Measurements from ENCODE around the gene ZNF512B. TPM values are rescaled to one million over a fixed set of nuclear protein-coding genes. Genes with fewer than 3 reads are reported as not detected.
"Not testable (repeated sequence)": the region's sequence is repeated elsewhere in the genome, so short reads cannot be mapped to it uniquely, and the experiment has no call there.

The ZNF512B gene, protein sequence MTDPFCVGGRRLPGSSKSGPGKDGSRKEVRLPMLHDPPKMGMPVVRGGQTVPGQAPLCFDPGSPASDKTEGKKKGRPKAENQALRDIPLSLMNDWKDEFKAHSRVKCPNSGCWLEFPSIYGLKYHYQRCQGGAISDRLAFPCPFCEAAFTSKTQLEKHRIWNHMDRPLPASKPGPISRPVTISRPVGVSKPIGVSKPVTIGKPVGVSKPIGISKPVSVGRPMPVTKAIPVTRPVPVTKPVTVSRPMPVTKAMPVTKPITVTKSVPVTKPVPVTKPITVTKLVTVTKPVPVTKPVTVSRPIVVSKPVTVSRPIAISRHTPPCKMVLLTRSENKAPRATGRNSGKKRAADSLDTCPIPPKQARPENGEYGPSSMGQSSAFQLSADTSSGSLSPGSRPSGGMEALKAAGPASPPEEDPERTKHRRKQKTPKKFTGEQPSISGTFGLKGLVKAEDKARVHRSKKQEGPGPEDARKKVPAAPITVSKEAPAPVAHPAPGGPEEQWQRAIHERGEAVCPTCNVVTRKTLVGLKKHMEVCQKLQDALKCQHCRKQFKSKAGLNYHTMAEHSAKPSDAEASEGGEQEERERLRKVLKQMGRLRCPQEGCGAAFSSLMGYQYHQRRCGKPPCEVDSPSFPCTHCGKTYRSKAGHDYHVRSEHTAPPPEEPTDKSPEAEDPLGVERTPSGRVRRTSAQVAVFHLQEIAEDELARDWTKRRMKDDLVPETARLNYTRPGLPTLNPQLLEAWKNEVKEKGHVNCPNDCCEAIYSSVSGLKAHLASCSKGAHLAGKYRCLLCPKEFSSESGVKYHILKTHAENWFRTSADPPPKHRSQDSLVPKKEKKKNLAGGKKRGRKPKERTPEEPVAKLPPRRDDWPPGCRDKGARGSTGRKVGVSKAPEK
- total RNA-seq, result 10 to 100 TPM; 19.8 to 21.0 (median 20.2) TPM

DNA sequence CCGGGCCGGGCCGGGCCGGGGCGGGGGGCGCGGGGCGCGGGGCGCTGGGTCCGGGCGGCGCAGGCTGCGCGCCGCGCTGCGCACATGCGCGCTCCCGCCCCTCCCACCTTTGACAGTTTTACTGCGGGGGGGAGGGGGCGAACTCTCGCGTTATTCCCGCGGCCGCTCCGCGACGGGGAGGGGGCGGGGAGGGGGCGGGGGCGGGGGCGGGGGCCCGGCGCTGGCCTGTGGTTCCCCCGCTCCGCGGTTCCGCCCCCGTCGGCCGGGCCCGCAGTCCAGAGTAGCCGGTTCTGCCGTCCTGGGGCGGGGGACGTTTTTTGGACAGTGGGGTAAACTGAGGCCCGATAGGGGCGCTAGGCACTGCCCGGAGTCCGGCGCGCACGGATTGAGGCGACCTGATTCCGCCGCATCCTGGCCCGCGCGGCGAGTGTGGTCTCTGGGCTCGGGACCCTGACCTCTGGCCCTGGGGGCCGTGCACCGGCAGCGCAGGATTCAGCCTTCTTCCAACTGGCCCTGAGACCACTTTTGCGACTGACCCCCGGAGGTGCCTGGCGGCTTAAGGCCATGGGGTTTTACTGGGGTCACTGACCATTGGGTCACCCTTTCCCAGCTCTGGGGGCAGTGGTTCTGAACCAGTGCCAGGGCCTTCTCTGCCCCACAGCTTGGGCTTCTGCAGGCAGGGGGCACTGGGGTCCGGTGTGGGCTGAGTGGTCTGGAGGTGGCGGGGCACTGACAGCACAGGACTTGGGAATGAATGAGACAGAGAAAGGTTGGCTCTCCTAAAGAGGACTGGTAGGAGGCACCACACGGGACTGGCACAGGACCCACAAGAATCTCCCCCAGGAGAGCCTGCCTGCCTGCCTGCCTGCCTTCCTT is at the start of gene ZNF512B:
TSS of gene ZNF512B (minus strand) at position 93 of the 876 bp plus-strand sequence. CDS start 1,980 bp downstream, outside the sequence.
- Mint-ChIP-seq H3K27me3 (ENCODE audit: low read depth) (no peaks in the 10 kb centered on the region), H3K36me3 (ENCODE audit: insufficient read depth) (peaks cover 6% of the 10 kb centered on the region), H3K4me1 (ENCODE audit: low read depth) (peaks cover 21% of the 10 kb centered on the region), H3K9me3 (no peaks in the 10 kb centered on the region), H3K4me3 (peak within 1 kb of the TSS; percentile 83)
- DNase-seq (peak; percentile 59), ATAC-seq (peak; percentile 60)

DNA sequence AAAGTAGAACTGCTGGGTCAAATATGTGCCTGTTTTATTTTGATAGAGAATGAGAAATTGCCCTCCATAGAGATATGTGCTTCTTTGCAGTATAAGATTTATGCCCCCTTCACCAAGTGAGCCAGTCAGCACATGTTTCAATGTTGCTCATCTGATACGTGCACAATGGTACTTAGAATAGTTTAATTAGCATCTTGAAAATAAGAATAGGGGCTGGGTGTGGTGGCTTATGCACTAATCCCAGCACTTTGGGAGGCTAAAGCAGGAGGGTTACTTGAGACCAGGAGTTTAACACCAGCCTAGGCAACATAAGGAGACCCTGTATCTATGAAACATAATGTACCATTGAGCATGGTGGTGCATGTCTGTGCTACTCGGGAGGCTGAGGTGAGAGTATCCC is 45.9 kb upstream of the ZNF512B start:
- Mint-ChIP-seq H3K4me3 (no peak overlapping the region), H3K27me3 (ENCODE audit: low read depth) (no peaks in the 10 kb centered on the region), H3K9me3 (no peaks in the 10 kb centered on the region), H3K4me1 (ENCODE audit: low read depth) (peaks cover 35% of the 10 kb centered on the region), H3K36me3 (ENCODE audit: insufficient read depth) (peaks cover 54% of the 10 kb centered on the region)
- DNase-seq (no peak), ATAC-seq (no peak)

DNA sequence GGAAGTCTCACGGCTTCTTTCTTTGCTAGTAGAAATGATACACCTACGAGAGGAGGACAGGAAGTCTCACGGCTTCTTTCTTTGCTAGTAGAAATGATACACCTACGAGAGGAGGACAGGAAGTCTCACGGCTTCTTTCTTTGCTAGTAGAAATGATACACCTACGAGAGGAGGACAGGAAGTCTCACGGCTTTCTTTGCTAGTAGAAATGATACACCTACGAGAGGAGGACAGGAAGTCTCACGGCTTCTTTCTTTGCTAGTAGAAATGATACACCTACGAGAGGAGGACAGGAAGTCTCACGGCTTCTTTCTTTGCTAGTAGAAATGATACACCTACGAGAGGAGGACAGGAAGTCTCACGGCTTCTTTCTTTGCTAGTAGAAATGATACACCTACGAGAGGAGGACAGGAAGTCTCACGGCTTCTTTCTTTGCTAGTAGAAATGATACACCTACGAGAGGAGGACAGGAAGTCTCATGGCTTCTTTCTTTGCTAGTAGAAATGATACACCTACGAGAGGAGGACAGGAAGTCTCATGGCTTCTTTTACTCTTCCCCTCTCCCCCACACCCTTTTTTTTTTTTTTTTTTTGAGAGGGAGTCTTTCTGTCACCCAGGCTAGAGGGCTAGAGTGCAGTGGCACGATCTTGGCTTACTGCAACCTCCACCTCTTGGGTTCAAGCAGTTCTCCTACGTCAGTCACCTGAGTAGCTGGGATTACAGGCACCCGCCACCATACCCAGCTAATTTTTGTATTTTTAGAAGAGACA is 42.8 kb upstream of the ZNF512B start:
- not testable (repeated sequence) for ATAC-seq; H3K9me3 Mint-ChIP-seq; H3K27me3 Mint-ChIP-seq (ENCODE audit: low read depth); DNase-seq
- Mint-ChIP-seq H3K4me1 (ENCODE audit: low read depth) (peaks cover 54% of the 10 kb centered on the region), H3K36me3 (ENCODE audit: insufficient read depth) (peaks cover 58% of the 10 kb centered on the region), H3K4me3 (peak overlapping the region; percentile 54)

DNA sequence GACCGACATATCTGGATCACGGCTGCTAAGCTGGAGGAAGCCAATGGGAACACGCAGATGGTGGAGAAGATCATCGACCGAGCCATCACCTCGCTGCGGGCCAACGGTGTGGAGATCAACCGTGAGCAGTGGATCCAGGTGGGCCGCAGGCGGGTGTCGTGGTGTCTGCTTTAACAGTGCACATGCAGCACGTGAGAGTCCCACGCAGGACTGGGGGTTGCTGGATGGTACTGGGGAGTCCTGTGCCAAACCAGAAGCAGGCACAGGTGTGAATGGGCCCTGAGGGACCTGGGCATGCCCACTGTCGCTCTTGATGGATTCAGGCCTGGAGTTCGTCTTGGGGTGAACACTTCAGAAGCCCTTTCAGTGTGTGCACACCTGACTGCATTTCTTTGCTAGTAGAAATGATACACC is 41.6 kb upstream of the ZNF512B start:
- no peaks in the 10 kb centered on the region for H3K9me3 Mint-ChIP-seq
- ATAC-seq, result peak in 1 of 2 donors; percentile 23
- H3K36me3 Mint-ChIP-seq (ENCODE audit: insufficient read depth), result peaks cover 56% of the 10 kb centered on the region
- no peaks in the 10 kb centered on the region for H3K27me3 Mint-ChIP-seq (ENCODE audit: low read depth)
- H3K4me1 Mint-ChIP-seq (ENCODE audit: low read depth), result peaks cover 54% of the 10 kb centered on the region
- peak overlapping the region; percentile 8 for H3K4me3 Mint-ChIP-seq
- DNase-seq, result no peak

DNA sequence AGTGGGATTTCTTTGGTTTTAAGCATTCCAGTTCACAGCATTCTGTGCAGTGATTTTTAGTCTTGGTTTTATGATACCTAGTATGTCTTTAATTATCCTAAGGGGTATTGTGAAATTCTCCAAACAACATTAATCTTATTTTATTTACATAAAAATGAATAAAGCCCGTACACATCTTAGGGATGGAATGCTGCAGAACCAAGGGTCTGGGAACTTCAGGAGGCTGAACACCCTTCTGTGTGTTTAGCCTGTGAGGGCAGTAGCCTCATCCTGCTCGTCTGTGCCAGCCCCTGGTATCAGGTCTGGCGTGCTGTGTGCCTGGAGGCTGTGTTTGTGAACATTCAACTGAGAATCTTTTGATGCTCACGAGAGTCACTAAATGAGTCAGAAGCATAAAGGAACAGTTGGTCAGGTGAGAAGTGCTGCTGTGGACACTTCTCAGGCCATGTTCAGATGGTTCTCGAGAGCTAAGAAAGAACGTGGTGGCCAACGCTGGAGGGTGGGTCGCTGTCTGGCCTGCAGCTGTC is 41.0 kb upstream of the ZNF512B start:
- Mint-ChIP-seq H3K9me3 (no peaks in the 10 kb centered on the region), H3K4me3 (no peak overlapping the region), H3K4me1 (ENCODE audit: low read depth) (peaks cover 54% of the 10 kb centered on the region), H3K27me3 (ENCODE audit: low read depth) (no peaks in the 10 kb centered on the region), H3K36me3 (ENCODE audit: insufficient read depth) (peaks cover 55% of the 10 kb centered on the region)
- ATAC-seq, result peak in 1 of 2 donors; percentile 38
- DNase-seq, result no peak

DNA sequence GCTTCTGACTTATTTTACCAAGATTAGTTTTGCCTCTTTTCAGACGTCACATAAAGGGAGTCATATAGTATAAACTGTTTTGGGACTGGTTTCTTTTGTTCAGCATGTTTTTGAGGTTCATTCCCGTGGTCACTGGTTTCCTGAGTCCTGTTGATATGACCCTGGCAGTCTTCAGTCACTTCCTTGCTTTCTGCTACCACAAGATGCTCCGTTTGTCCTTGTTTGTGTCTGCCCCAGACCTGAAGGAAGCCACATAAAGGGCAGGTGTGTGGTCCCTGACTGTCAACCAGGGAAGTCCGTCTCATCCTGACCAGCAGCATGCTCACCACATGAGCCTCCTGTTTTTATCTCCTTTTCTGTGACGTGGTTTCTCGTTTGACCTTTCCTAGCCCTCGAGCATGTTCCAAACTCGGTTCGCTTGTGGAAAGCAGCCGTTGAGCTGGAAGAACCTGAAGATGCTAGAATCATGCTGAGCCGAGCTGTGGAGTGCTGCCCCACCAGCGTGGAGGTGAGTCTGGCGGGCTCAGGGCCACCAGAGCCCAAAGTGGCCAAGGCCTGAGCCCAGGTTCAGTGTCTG is 40.2 kb upstream of the ZNF512B start:
- no peaks in the 10 kb centered on the region for H3K27me3 Mint-ChIP-seq (ENCODE audit: low read depth)

DNA sequence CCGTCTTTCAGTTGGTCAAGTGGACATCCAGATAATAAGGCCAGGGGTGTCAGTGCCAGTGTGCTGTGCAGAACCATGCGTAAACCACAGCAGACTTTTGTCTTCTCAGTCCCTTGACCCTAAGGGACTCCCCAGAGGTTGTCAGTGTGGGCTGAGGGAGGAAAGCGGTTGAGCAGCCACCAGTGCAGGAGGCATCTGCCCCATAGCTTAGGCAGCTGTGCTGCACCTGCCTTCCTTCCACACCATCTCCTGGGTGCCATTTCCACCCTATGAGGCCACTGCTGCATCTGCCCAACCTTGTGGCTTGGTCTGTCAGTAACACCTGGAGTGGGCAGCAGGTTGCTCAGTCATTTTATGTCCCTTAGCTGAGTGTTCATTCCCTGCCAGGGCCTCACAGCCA is 37.2 kb upstream of the ZNF512B start:
- H3K4me3 Mint-ChIP-seq, result no peak overlapping the region
- no peaks in the 10 kb centered on the region for H3K9me3 Mint-ChIP-seq
- ATAC-seq (no peak), DNase-seq (no peak)
- no peaks in the 10 kb centered on the region for H3K27me3 Mint-ChIP-seq (ENCODE audit: low read depth)
- peaks cover 43% of the 10 kb centered on the region for H3K36me3 Mint-ChIP-seq (ENCODE audit: insufficient read depth)
- peaks cover 53% of the 10 kb centered on the region for H3K4me1 Mint-ChIP-seq (ENCODE audit: low read depth)

More for the DNA sequence above, 40.2 kb upstream of the ZNF512B start:
- H3K4me3 Mint-ChIP-seq, result no peak overlapping the region
- ATAC-seq (no peak), DNase-seq (no peak)
- peaks cover 60% of the 10 kb centered on the region for H3K4me1 Mint-ChIP-seq (ENCODE audit: low read depth)
- H3K36me3 Mint-ChIP-seq (ENCODE audit: insufficient read depth), result peaks cover 47% of the 10 kb centered on the region
- H3K9me3 Mint-ChIP-seq, result no peaks in the 10 kb centered on the region

DNA sequence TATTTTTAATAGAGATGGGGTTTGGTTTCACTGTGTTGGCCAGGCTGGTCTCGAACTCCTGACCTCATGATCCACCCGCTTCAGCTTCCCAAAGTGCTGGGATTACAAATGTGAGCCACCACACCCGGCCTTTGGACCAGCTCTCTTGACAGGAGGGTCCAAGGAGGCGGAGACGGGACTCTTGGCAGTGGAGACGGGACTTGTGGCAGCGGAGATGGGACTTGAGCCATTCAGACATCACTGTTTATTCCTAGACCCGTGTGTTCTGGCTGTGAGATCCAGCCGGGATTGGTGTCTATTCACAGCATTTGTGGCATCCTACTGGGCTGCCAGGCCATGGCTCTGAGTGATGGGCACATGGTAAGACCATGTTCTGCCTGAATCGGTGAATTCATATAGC is 36.8 kb upstream of the ZNF512B start:
- DNase-seq, result no peak
- peaks cover 45% of the 10 kb centered on the region for H3K36me3 Mint-ChIP-seq (ENCODE audit: insufficient read depth)
- H3K9me3 Mint-ChIP-seq, result no peaks in the 10 kb centered on the region
- H3K27me3 Mint-ChIP-seq (ENCODE audit: low read depth), result no peaks in the 10 kb centered on the region
- no peak overlapping the region for H3K4me3 Mint-ChIP-seq
- peaks cover 55% of the 10 kb centered on the region for H3K4me1 Mint-ChIP-seq (ENCODE audit: low read depth)
- no peak for ATAC-seq

DNA sequence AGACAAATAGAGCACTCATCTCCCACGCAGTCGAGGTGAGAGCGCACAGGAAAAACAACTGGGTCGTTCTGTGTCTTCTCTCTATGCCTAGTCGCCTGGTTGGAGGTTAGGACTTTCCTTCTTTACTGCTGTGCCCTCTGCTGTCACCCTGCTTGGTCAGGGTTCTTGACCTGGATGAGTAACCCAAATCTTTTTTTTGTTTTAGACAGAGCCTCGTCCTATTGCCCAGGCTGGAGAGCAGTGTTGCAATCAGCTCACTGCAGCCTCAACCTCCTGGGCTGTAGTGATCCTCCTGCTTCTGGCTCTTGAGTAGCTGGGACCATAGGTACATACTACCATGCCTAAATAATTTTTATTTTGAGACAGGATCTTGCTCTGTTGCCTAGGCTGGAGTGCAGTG is 35.7 kb upstream of the ZNF512B start:
- Mint-ChIP-seq H3K27me3 (ENCODE audit: low read depth) (no peaks in the 10 kb centered on the region), H3K4me3 (no peak overlapping the region), H3K4me1 (ENCODE audit: low read depth) (peaks cover 46% of the 10 kb centered on the region), H3K36me3 (ENCODE audit: insufficient read depth) (peaks cover 36% of the 10 kb centered on the region), H3K9me3 (no peaks in the 10 kb centered on the region)
- ATAC-seq, result no peak
- no peak for DNase-seq

DNA sequence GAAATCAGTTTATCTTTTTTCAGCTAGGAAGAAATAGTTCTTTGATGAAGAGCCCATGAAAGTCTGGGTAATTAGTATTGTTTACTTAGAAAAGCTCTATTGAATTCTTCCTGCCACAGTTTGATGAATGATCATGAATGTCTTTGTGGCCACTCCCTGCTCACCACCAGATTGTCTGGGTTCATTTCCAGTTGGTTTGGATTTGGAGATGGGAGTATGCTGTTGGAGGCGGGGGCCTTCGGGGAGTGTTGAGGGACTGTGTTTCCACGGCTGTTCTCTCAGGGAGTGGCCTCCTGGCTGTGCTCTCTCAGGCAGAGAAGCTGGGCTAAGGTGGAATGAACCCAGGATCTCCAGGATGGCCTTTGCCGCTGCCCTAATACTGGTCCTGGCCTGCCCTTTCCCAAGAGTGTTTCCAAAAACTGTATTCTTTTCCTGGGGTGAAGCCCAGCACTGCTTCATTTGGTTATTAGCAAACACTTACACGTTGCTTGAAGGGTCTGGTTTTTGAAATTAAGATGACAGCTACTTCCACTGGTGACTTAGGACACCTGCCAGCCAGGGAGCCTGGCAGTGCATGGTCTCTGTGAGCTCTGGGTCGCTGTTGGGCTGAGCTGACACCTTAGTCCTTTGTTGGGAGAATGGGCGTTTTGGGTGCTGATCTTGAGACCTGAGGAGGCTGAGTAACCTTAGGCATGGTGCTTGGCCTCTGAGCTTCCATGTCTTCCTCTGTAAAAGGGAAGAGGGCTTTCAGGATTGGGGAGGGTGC is 34.4 kb upstream of the ZNF512B start:
- DNase-seq (no peak), ATAC-seq (no peak)
- H3K36me3 Mint-ChIP-seq (ENCODE audit: insufficient read depth), result peaks cover 34% of the 10 kb centered on the region
- H3K27me3 Mint-ChIP-seq (ENCODE audit: low read depth), result no peaks in the 10 kb centered on the region
- no peaks in the 10 kb centered on the region for H3K9me3 Mint-ChIP-seq
- H3K4me3 Mint-ChIP-seq, result no peak overlapping the region
- H3K4me1 Mint-ChIP-seq (ENCODE audit: low read depth), result peaks cover 35% of the 10 kb centered on the region

DNA sequence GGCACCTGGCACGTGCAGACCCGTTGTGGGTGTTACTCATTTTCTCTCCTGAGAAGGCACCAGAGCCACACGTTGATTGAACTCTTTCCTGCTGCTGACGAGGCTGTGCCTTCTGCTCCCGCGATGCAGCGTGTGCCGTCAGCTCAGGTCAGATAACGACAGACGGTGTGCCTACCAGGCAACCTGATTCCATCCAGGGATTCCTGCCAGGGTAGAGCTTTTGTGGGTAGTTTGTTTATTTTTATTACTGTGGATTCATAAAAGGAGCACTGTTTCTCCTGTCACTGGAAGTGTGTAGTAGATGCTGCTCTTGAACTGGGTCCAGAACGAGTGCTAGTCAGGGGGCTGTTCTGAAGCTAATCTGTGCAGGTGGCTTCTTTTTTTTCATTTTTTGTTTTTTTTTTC is 31.9 kb upstream of the ZNF512B start:
- Mint-ChIP-seq H3K27me3 (ENCODE audit: low read depth) (no peaks in the 10 kb centered on the region), H3K4me3 (no peak overlapping the region), H3K4me1 (ENCODE audit: low read depth) (peaks cover 22% of the 10 kb centered on the region), H3K36me3 (ENCODE audit: insufficient read depth) (peaks cover 31% of the 10 kb centered on the region), H3K9me3 (no peaks in the 10 kb centered on the region)
- ATAC-seq (no peak), DNase-seq (no peak)

DNA sequence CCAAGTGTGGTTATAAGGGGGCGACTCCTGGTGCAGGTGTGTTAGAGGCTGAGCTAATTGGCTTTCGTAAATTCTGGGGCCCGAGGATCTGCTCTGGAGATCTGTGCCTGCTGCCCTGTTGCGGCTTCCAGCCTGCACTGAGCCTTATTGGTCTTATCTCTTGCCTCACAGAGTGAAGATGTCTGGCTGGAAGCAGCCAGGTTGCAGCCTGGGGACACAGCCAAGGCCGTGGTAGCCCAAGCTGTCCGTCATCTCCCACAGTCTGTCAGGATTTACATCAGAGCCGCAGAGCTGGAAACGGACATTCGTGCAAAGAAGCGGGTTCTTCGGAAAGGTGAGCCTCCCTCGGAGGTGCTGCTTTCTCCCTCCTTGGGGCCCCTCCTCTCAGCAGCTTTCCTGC is 31.2 kb upstream of the ZNF512B start:
- peaks cover 21% of the 10 kb centered on the region for H3K4me1 Mint-ChIP-seq (ENCODE audit: low read depth)
- DNase-seq (no peak), ATAC-seq (no peak)
- peaks cover 30% of the 10 kb centered on the region for H3K36me3 Mint-ChIP-seq (ENCODE audit: insufficient read depth)
- H3K4me3 Mint-ChIP-seq, result no peak overlapping the region
- H3K9me3 Mint-ChIP-seq, result no peaks in the 10 kb centered on the region
- H3K27me3 Mint-ChIP-seq (ENCODE audit: low read depth), result no peaks in the 10 kb centered on the region
